Measurements from ENCODE around the gene PTPRD. TPM values are rescaled to one million over a fixed set of nuclear protein-coding genes. Genes with fewer than 3 reads are reported as not detected.

Gene PTPRD
- total RNA-seq, 1 experiment from 2014 or later, result not detected

GRCh38 chr9:9396518-9396917 lies 1216.3 kb downstream of the PTPRD start:
- Mint-ChIP-seq H3K27me3 (ENCODE audit: insufficient read depth, unreplicated experiment) (peaks cover 16% of the 10 kb centered on the region), H3K4me3 (ENCODE audit: unreplicated experiment) (no peak overlapping the region), H3K9me3 (ENCODE audit: unreplicated experiment) (peaks cover 8% of the 10 kb centered on the region), H3K4me1 (ENCODE audit: insufficient read depth, unreplicated experiment) (no peaks in the 10 kb centered on the region), H3K36me3 (ENCODE audit: insufficient read depth, unreplicated experiment) (no peaks in the 10 kb centered on the region), H3K27ac (ENCODE audit: low read depth, unreplicated experiment) (no peak overlapping the region)
- intact Hi-C loops (cut with micrococcal nuclease), result no loop called here
- no TSS peak for BruUV-seq (replicated peaks)
- ChIA-PET CTCF (no interaction called here), POLR2A (no interaction called here)
- DNase-seq (ENCODE audit: unreplicated experiment), result no peak
- TF ChIP-seq CTCF (IDR thresholded peaks at IDR 0.05; ENCODE audit: unreplicated experiment), result no peak

GRCh38 chr9:9395539-9395938 lies 1217.3 kb downstream of the PTPRD start:
- BruUV-seq (replicated peaks), result no TSS peak
- Mint-ChIP-seq H3K36me3 (ENCODE audit: insufficient read depth, unreplicated experiment) (no peaks in the 10 kb centered on the region), H3K4me1 (ENCODE audit: insufficient read depth, unreplicated experiment) (no peaks in the 10 kb centered on the region), H3K9me3 (ENCODE audit: unreplicated experiment) (peaks cover 9% of the 10 kb centered on the region), H3K27me3 (ENCODE audit: insufficient read depth, unreplicated experiment) (peaks cover 14% of the 10 kb centered on the region), H3K27ac (ENCODE audit: low read depth, unreplicated experiment) (no peak overlapping the region), H3K4me3 (ENCODE audit: unreplicated experiment) (no peak overlapping the region)
- intact Hi-C loops (cut with micrococcal nuclease), result no loop called here
- DNase-seq (ENCODE audit: unreplicated experiment), result no peak
- CTCF ChIA-PET, result interaction anchor here (0.7 kb wide), 1 partner anchor 214 kb away, joined by 3 read pairs; no protein-coding TSS in a partner anchor
- TF ChIP-seq CTCF (IDR thresholded peaks at IDR 0.05; ENCODE audit: unreplicated experiment), result no peak
- POLR2A ChIA-PET, result no interaction called here

- intact Hi-C loops (cut with micrococcal nuclease), result no loop called here
- no peak for TF ChIP-seq CTCF (IDR thresholded peaks at IDR 0.05; ENCODE audit: unreplicated experiment)
- Mint-ChIP-seq H3K27me3 (ENCODE audit: insufficient read depth, unreplicated experiment) (peaks cover 17% of the 10 kb centered on the region), H3K9me3 (ENCODE audit: unreplicated experiment) (peaks cover 14% of the 10 kb centered on the region), H3K4me3 (ENCODE audit: unreplicated experiment) (no peak overlapping the region), H3K36me3 (ENCODE audit: insufficient read depth, unreplicated experiment) (no peaks in the 10 kb centered on the region), H3K27ac (ENCODE audit: low read depth, unreplicated experiment) (no peak overlapping the region), H3K4me1 (ENCODE audit: insufficient read depth, unreplicated experiment) (no peaks in the 10 kb centered on the region)
- ChIA-PET POLR2A (interaction anchor here (0.6 kb wide), 1 partner anchor 186 kb away, joined by 4 read pairs; no protein-coding TSS in a partner anchor), CTCF (interaction anchor here (0.8 kb wide), 1 partner anchor 953 kb away, joined by 3 read pairs; no protein-coding TSS in a partner anchor)
- BruUV-seq (replicated peaks), result no TSS peak
- no peak for DNase-seq (ENCODE audit: unreplicated experiment)
Observed at GRCh38 chr9:9392755-9393154, 1220.0 kb downstream of the PTPRD start.

- Mint-ChIP-seq H3K36me3 (ENCODE audit: insufficient read depth, unreplicated experiment) (no peaks in the 10 kb centered on the region), H3K4me3 (ENCODE audit: unreplicated experiment) (no peak overlapping the region), H3K9me3 (ENCODE audit: unreplicated experiment) (peaks cover 12% of the 10 kb centered on the region), H3K27me3 (ENCODE audit: insufficient read depth, unreplicated experiment) (peaks cover 14% of the 10 kb centered on the region), H3K27ac (ENCODE audit: low read depth, unreplicated experiment) (no peak overlapping the region), H3K4me1 (ENCODE audit: insufficient read depth, unreplicated experiment) (no peaks in the 10 kb centered on the region)
- no TSS peak for BruUV-seq (replicated peaks)
- ChIA-PET POLR2A (no interaction called here), CTCF (no interaction called here)
- no peak for DNase-seq (ENCODE audit: unreplicated experiment)
- no peak for TF ChIP-seq CTCF (IDR thresholded peaks at IDR 0.05; ENCODE audit: unreplicated experiment)
- intact Hi-C loops (cut with micrococcal nuclease), result no loop called here
Observed at GRCh38 chr9:9389904-9390303, 1222.9 kb downstream of the PTPRD start.
